ENCODE data around the gene CIDEA. TPM values are rescaled to one million over a fixed set of nuclear protein-coding genes. Genes with fewer than 3 reads are reported as not detected.
"Not testable (repeated sequence)": the region's sequence is repeated elsewhere in the genome, so short reads cannot be mapped to it uniquely, and the experiment has no call there.

CIDEA gene, protein sequence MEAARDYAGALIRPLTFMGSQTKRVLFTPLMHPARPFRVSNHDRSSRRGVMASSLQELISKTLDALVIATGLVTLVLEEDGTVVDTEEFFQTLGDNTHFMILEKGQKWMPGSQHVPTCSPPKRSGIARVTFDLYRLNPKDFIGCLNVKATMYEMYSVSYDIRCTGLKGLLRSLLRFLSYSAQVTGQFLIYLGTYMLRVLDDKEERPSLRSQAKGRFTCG
- total RNA-seq: not detected in 2 replicates

DNA sequence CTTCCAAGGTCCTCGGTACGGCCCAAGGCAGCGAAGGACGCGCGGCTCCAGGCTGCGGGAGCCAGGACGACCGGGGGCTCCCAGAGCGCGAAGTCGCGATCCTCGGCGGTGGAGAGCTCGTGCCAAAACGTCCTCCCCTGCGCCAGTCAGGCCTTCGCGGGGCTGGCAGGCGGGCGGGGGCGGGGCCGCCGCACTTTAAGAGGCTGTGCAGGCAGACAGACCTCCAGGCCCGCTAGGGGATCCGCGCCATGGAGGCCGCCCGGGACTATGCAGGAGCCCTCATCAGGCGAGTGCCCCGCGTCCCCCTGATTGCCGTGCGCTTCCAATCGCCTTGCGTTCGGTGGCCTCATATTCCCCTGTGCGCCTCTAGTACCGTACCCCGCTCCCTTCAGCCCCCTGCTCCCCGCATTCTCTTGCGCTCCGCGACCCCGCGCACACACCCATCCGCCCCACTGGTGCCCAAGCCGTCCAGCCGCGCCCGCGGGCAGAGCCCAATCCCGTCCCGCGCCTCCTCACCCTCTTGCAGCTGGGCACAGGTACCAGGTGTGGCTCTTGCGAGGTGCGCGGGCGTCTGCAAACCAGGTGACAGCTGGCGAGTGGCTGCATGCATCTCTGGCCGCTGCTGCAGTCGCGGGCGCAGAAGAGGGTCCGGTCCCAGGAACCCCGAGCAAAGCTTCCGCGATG, at the start of gene CIDEA:
Gene CIDEA, plus strand, starts transcription at position 226 of the 684 bp plus-strand sequence. Its CDS starts 23 bp downstream, at position 249.
- H3K27ac Mint-ChIP-seq: no peak within 1 kb of the TSS
- intact Hi-C loops (cut with micrococcal nuclease): no loop called here
- no peak for DNase-seq (ENCODE audit: low spot score)
- no peak within 1 kb of the TSS for H3K4me3 Mint-ChIP-seq (ENCODE audit: low read depth)
- peaks cover 72% of the 10 kb centered on the region for H3K27me3 Mint-ChIP-seq (ENCODE audit: low read depth)
- H3K9me3 Mint-ChIP-seq: no peaks in the 10 kb centered on the region
- no peaks in the 10 kb centered on the region for H3K36me3 Mint-ChIP-seq (ENCODE audit: low read depth)
- peaks cover 3% of the 10 kb centered on the region for H3K4me1 Mint-ChIP-seq (ENCODE audit: low read depth)

DNA sequence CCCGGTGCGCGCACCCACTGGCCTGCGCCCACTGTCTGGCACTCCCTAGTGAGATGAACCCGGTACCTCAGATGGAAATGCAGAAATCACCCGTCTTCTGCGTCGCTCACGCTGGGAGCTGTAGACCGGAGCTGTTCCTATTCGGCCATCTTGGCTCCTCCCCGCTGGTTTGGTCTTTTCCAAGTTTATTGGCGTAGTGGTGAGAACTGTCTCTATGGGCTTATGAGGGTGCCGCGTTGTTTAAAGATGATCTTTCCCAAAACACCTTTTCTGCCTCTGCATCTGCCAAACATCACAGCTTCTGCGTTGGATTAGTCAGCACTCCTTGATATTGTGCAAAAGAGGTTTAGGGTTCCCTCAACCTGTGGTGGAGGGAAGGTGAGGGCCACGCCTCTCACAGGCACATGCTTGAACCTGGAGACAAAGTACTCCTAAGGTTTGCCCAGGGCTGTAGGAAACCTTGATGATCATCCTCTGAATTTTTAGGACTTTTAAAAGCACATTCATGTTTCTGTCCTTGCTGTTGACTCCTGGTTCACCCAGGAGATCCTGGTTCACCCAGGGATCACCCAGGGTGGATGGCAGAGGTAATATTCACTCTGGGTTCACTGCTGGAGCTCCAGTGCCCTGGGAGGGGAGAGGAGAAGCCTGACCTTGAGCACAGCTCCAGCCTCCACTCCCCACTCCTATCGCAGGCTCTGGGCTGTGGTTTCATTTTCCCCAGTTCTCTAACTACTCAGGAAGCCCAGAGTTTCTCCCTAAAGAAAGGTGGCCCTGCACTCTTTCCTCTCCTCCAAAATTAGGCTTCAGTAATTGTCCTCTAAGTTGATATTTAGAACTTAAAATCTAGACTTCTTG, 45.6 kb upstream of the CIDEA start:
- H3K36me3 Mint-ChIP-seq (ENCODE audit: low read depth); H3K27me3 Mint-ChIP-seq (ENCODE audit: low read depth); DNase-seq (ENCODE audit: low spot score); intact Hi-C loops (cut with micrococcal nuclease); H3K4me1 Mint-ChIP-seq (ENCODE audit: low read depth); H3K4me3 Mint-ChIP-seq (ENCODE audit: low read depth); H3K9me3 Mint-ChIP-seq; H3K27ac Mint-ChIP-seq: not testable (repeated sequence)

DNA sequence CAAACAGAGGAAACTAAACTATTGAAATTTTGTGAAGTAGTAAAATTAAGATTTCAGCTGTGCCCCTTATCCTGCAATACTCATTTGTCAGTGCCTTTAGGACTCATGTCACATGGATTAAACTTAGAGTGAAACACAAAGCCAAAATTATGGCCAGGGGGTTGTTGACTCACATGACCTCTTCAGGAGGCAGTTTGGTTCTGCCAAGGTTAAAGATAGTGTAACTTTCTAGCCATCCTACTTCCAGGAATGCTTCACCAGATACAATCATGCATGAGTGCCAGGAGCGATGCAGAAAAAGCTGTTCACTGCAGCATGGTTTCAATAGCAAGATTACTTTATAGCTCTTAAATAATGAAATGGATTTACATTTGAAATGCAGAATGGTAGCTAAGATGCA, 41.9 kb upstream of the CIDEA start:
- DNase-seq (ENCODE audit: low spot score); intact Hi-C loops (cut with micrococcal nuclease); H3K27ac Mint-ChIP-seq; H3K36me3 Mint-ChIP-seq (ENCODE audit: low read depth); H3K9me3 Mint-ChIP-seq; H3K27me3 Mint-ChIP-seq (ENCODE audit: low read depth); H3K4me3 Mint-ChIP-seq (ENCODE audit: low read depth): not testable (repeated sequence)
- peaks cover 20% of the 10 kb centered on the region for H3K4me1 Mint-ChIP-seq (ENCODE audit: low read depth)

DNA sequence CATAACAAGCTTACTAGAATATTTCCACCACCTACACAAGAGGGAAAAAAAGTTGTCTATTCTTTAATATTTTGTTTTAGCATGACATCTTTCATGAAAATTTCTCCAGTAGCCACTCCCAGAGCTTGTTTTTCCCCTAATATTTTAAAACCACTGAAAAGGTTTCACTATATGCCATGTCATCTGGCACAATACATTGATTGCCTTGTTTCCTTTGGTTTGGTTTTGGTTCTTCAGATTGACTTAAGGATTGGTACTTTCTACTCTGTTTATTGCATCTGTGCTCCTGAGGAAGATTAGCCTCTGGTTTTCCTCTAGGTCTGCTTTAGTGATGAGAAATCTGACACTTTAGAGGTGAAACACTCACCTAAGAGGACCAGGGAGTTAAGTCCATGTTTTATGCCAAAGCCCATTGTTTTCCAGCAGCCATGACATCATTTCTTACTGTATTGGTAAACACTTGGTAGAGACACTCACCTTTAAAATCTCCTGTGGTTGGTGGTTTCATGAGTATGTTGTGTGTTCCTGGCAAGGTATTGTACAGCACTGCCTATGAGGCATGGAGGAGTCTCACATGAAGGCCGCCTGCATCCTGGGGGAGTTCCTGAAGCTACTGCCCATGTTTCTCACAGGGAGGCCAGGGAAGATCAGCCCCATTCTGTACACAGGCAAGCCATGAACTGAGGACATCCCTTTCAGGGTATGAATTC, 39.7 kb upstream of the CIDEA start:
- not testable (repeated sequence) for H3K36me3 Mint-ChIP-seq (ENCODE audit: low read depth)

DNA sequence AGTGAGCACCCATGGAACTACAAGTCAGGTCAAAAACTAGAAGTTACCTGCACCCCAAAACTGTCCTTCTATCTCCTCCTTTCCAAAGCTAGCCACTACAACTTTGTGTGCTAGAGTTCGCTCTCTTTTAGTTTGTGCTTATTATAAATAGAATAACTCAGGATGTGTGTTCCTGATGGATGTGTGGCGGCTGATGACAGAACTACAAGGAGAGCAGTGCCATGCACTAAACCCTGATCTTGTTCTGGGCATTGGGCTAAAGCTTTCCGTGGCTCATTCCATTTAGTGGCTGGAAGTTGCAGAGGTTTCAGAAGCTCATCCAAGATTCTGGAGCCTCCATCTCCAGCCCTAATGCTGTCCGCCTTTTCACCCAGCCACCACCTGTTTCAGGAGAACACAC, 37.7 kb upstream of the CIDEA start:
- H3K27ac Mint-ChIP-seq; H3K9me3 Mint-ChIP-seq; DNase-seq (ENCODE audit: low spot score); H3K4me3 Mint-ChIP-seq (ENCODE audit: low read depth); H3K36me3 Mint-ChIP-seq (ENCODE audit: low read depth); intact Hi-C loops (cut with micrococcal nuclease): not testable (repeated sequence)
- Mint-ChIP-seq H3K4me1 (ENCODE audit: low read depth) (peaks cover 19% of the 10 kb centered on the region), H3K27me3 (ENCODE audit: low read depth) (peaks cover 10% of the 10 kb centered on the region)

More for the DNA sequence above, 39.7 kb upstream of the CIDEA start:
- H3K27ac Mint-ChIP-seq; H3K4me3 Mint-ChIP-seq (ENCODE audit: low read depth); H3K9me3 Mint-ChIP-seq; DNase-seq (ENCODE audit: low spot score); H3K27me3 Mint-ChIP-seq (ENCODE audit: low read depth); intact Hi-C loops (cut with micrococcal nuclease): not testable (repeated sequence)
- H3K4me1 Mint-ChIP-seq (ENCODE audit: low read depth): peaks cover 19% of the 10 kb centered on the region

DNA sequence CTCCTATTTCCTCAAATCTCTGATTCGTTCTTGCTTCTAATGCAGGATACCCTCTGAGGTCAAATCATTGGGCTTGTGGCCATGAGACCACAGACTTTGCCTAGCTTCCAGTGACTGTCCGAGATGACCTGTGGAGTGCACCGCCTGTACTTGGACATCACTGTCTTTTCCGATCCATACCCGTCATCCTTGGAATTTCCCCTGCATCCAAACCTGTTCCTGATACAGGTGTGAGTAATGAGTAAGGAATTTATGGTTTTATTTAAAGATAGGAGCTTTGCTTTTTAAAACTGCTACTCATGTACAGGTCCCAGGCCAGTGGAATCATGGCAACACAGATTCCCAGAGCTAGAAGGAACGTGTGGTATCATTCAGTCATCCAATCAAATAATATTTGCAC, 35.6 kb upstream of the CIDEA start:
- H3K36me3 Mint-ChIP-seq (ENCODE audit: low read depth); H3K4me3 Mint-ChIP-seq (ENCODE audit: low read depth); H3K27ac Mint-ChIP-seq; intact Hi-C loops (cut with micrococcal nuclease); H3K9me3 Mint-ChIP-seq; H3K27me3 Mint-ChIP-seq (ENCODE audit: low read depth); DNase-seq (ENCODE audit: low spot score): not testable (repeated sequence)
- H3K4me1 Mint-ChIP-seq (ENCODE audit: low read depth): peaks cover 19% of the 10 kb centered on the region

DNA sequence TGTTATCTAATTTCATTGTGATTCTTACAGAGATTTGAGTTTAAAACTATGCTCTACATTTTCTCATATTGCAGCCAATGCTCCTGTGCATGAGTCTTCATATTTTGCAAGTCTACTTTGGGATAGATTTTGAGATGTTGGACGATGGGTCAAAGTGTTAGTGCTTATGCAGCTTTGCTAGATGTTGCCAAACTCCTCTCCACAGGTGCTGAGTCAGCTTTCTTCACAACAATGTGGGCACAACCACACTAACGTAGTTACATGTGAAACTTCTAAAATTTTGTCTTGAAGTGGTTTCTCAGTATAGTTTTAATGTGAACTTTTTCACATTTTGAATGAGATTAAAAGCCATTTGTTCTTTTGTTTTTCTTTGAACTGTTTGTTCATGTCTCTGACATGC, 32.1 kb upstream of the CIDEA start:
- H3K36me3 Mint-ChIP-seq (ENCODE audit: low read depth); intact Hi-C loops (cut with micrococcal nuclease); H3K4me3 Mint-ChIP-seq (ENCODE audit: low read depth); H3K9me3 Mint-ChIP-seq; H3K4me1 Mint-ChIP-seq (ENCODE audit: low read depth); DNase-seq (ENCODE audit: low spot score); H3K27me3 Mint-ChIP-seq (ENCODE audit: low read depth); H3K27ac Mint-ChIP-seq: not testable (repeated sequence)

DNA sequence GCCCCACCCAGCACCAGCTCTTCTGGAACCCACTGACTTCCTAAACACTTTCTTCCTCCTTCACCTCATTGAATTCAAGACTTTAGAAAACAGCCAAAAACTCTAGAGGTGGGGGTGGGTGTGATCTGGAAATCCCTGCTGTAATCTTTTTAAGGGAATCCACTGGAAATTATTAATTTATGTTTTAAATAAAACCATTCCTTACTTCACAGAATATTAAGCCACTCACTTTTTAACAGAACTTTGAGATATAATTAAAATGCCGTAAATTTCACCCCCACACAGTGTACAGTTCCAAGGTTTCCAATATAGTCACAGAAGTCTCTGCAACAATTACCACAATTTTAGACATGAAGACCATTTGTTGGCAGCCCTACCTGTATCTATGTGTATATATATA, 30.8 kb upstream of the CIDEA start:
- DNase-seq (ENCODE audit: low spot score); H3K27me3 Mint-ChIP-seq (ENCODE audit: low read depth); H3K36me3 Mint-ChIP-seq (ENCODE audit: low read depth); H3K27ac Mint-ChIP-seq; H3K9me3 Mint-ChIP-seq; H3K4me3 Mint-ChIP-seq (ENCODE audit: low read depth); H3K4me1 Mint-ChIP-seq (ENCODE audit: low read depth); intact Hi-C loops (cut with micrococcal nuclease): not testable (repeated sequence)

DNA sequence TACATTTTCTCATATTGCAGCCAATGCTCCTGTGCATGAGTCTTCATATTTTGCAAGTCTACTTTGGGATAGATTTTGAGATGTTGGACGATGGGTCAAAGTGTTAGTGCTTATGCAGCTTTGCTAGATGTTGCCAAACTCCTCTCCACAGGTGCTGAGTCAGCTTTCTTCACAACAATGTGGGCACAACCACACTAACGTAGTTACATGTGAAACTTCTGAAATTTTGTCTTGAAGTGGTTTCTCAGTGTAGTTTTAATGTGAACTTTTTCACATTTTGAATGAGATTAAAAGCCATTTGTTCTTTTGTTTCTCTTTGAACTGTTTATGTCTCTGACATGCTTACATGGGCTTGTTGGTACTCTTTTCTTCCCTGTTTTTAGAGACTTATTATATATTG, 27.4 kb upstream of the CIDEA start:
- H3K36me3 Mint-ChIP-seq (ENCODE audit: low read depth); H3K4me3 Mint-ChIP-seq (ENCODE audit: low read depth); DNase-seq (ENCODE audit: low spot score); intact Hi-C loops (cut with micrococcal nuclease); H3K4me1 Mint-ChIP-seq (ENCODE audit: low read depth); H3K27me3 Mint-ChIP-seq (ENCODE audit: low read depth); H3K9me3 Mint-ChIP-seq; H3K27ac Mint-ChIP-seq: not testable (repeated sequence)

DNA sequence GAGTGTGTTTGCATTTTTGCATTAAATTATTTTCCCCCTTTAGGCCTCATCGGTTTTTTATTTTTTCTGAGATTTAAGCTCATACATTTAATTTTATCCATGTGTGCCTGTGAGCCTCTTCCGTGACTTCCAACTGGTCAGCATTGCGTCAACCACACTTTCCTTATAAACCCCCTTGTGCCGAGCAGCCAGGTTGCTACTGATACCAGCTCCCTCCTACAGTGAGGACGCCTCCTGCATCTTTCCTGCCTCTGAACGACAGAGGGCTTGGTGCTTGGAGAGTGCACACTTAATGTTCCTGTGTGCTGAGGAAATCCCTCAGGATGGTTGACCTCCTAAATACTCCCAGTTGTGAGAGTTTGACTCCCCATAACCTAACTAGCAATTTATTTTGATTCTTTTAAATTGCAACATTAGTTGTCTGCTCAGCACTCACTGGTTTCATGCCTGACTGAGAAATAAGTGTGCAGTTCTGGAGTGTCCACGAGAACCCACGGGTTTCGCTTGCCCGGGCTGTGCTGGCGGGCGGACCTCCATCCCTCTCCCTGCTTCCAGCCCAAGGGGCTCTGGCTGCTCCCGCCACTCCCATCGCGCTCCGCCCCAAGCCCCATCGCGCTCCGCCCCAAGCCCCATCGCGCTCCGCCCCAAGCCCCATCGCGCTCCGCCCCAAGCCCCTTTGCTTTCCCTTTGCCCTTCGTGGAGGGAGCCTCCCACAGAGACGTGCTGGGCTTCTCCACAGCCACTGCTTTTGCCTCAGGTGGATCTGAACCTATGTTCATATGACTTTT, 26.6 kb upstream of the CIDEA start:
- H3K4me3 Mint-ChIP-seq (ENCODE audit: low read depth); H3K27ac Mint-ChIP-seq; H3K4me1 Mint-ChIP-seq (ENCODE audit: low read depth); H3K27me3 Mint-ChIP-seq (ENCODE audit: low read depth); H3K36me3 Mint-ChIP-seq (ENCODE audit: low read depth); H3K9me3 Mint-ChIP-seq; intact Hi-C loops (cut with micrococcal nuclease); DNase-seq (ENCODE audit: low spot score): not testable (repeated sequence)

DNA sequence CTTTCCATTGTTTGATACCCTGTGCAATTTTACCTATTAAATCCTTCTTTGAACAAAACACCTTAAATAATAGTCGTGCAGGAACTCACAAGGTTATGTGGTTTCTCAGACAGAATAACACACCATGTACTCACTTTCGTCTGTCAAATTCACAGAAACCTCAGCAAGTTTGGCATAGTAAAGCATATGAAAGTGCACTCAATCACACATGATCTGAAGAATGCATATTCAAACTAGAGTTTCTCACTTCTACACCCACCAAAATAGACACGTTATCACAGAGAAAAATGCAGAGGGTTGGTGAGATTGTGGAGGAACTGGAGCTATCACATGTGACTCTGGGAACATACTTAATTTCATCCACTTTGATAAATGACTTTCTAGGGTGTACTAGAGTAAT, 25.9 kb upstream of the CIDEA start:
- H3K27me3 Mint-ChIP-seq (ENCODE audit: low read depth); H3K27ac Mint-ChIP-seq; H3K4me1 Mint-ChIP-seq (ENCODE audit: low read depth); H3K36me3 Mint-ChIP-seq (ENCODE audit: low read depth); intact Hi-C loops (cut with micrococcal nuclease); DNase-seq (ENCODE audit: low spot score); H3K9me3 Mint-ChIP-seq; H3K4me3 Mint-ChIP-seq (ENCODE audit: low read depth): not testable (repeated sequence)

DNA sequence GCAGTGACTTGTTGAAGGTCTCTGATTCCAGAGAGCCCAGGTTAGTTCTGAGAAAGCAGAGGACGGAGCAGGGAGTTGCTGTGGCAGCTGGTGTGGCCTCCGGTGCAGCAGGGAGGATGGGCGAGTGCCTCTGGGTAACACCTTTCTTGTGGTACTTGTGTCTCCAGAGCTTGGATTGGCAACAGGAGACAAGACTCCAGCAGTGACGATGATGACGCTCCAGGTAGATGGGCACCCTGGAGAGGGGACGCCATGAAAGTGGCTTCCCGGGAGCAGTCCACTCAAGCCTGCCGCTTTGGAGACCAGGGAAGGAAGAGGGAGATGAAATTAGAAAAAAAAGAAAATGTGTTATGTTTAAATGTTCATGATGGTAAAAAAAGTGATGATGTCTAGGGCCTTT, 23.6 kb upstream of the CIDEA start:
- H3K9me3 Mint-ChIP-seq; H3K4me3 Mint-ChIP-seq (ENCODE audit: low read depth); DNase-seq (ENCODE audit: low spot score); H3K36me3 Mint-ChIP-seq (ENCODE audit: low read depth); H3K27me3 Mint-ChIP-seq (ENCODE audit: low read depth); intact Hi-C loops (cut with micrococcal nuclease); H3K27ac Mint-ChIP-seq: not testable (repeated sequence)
- H3K4me1 Mint-ChIP-seq (ENCODE audit: low read depth): peaks cover 11% of the 10 kb centered on the region

Data from activated T-helper 2 cell treated with anti-CD3 and anti-CD28 coated beads, Interferon-gamma antibody, Interleukin-2, Interleukin-4, amounts not matched to agents 10 μg/mL and 5 μg/mL and 100 μg/mL, durations not matched to agents 14 hours and 24 hours and 36 hours (primary cell).